Measurements from ENCODE around the gene PLCD3. TPM values are rescaled to one million over a fixed set of nuclear protein-coding genes. Genes with fewer than 3 reads are reported as not detected.
A peak's percentile ranks its signal among the peaks of the same experiment; 100 is the strongest.

Gene PLCD3
- total and polyA plus RNA-seq, 9 of the 15 experiments (the other 6 are each of a cell fraction or from before 2014, with no cell fraction given) = 0.20 to 22.6 (median 7.5) TPM

DNA sequence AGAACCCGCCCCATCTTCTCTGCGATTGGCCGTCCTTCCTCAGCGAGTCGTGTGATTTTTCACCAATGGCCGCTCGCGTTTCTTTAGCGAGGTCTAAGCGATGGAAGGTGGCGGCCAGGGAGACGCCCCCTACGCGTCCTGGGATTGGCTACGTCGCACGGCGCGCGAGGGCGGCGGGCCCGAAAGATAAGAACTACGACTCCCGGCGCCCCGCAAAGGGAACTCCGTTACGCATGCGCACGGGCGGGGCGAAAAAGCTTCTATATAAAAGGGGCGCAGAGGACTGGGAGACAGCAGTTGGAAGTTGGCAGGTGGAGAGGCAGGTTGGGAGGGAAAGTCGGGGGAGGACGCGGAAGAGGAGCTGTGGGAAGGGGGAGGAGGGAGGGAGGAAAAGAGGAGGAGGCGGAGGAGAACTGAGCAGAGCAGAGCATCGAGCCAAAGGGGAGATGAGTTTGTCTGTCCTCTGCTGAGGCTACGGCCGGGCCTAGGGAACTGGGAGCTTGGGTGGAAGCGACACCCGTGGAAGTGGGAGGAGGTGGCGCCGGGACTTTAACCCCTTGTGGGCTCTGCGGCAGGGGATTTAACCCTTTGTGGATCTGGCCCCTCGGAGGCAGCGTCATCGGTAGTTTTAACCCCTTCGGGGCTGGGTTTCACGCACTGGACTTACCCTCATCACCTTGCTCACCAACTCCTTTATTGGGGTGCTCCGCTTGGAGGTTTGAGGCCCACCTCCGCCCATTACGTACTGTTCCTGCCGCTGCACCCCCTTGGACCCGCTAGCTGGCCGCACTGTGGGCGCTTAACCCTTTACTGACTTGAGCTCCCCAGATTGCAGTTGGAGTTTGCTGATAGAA lies 16.1 kb upstream of the PLCD3 start, which contains the start of gene HEXIM1 (continued):
- TF ChIP-seq, protein P1, sequence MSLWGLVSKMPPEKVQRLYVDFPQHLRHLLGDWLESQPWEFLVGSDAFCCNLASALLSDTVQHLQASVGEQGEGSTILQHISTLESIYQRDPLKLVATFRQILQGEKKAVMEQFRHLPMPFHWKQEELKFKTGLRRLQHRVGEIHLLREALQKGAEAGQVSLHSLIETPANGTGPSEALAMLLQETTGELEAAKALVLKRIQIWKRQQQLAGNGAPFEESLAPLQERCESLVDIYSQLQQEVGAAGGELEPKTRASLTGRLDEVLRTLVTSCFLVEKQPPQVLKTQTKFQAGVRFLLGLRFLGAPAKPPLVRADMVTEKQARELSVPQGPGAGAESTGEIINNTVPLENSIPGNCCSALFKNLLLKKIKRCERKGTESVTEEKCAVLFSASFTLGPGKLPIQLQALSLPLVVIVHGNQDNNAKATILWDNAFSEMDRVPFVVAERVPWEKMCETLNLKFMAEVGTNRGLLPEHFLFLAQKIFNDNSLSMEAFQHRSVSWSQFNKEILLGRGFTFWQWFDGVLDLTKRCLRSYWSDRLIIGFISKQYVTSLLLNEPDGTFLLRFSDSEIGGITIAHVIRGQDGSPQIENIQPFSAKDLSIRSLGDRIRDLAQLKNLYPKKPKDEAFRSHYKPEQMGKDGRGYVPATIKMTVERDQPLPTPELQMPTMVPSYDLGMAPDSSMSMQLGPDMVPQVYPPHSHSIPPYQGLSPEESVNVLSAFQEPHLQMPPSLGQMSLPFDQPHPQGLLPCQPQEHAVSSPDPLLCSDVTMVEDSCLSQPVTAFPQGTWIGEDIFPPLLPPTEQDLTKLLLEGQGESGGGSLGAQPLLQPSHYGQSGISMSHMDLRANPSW (CRISPR knock-in tag; IDR thresholded peaks at IDR 0.05) = no peak
- TF ChIP-seq NR1H2 (CRISPR knock-in tag; IDR thresholded peaks at IDR 0.05) (peak; percentile 81; the same call in 1 of the 2 replicates), EZH2 (IDR thresholded peaks at IDR 0.05; ENCODE audit: borderline replicate concordance, low read depth, low read length) (no peak), BRCA1 (IDR thresholded peaks at IDR 0.05) (no peak), BRCA1 (CRISPR knock-in tag; IDR thresholded peaks at IDR 0.05) (no peak), RFX5 (IDR thresholded peaks at IDR 0.05; ENCODE audit: low read depth, low read length) (peak; percentile 54; the same call in 1 of the 2 replicates), HINFP (tag; conservative IDR thresholded peaks at IDR 0.05; ENCODE audit: low read depth) (no peak), KAT7 (CRISPR knock-in tag; IDR thresholded peaks at IDR 0.05; ENCODE audit: borderline replicate concordance) (peak; percentile 17; the same call in 1 of the 2 replicates), ZNF232 (CRISPR knock-in tag; IDR thresholded peaks at IDR 0.05) (no peak), EP300 (IDR thresholded peaks at IDR 0.05; ENCODE audit: low read length) (no peak), POLR2AphosphoS5 (IDR thresholded peaks at IDR 0.05; ENCODE audit: control insufficient read depth, insufficient read depth, low read depth, low read length) (peak; percentile 100), ZNF766 (CRISPR knock-in tag; conservative IDR thresholded peaks at IDR 0.05) (no peak), SREBF2 (CRISPR knock-in tag; IDR thresholded peaks at IDR 0.05) (no peak), MYNN (IDR thresholded peaks at IDR 0.05) (peak; percentile 59), MYNN (CRISPR knock-in tag; IDR thresholded peaks at IDR 0.05) (no peak)
- TF ChIP-seq, protein P2, sequence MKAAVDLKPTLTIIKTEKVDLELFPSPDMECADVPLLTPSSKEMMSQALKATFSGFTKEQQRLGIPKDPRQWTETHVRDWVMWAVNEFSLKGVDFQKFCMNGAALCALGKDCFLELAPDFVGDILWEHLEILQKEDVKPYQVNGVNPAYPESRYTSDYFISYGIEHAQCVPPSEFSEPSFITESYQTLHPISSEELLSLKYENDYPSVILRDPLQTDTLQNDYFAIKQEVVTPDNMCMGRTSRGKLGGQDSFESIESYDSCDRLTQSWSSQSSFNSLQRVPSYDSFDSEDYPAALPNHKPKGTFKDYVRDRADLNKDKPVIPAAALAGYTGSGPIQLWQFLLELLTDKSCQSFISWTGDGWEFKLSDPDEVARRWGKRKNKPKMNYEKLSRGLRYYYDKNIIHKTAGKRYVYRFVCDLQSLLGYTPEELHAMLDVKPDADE (conservative IDR thresholded peaks at IDR 0.05; ENCODE audit: control insufficient read depth, low read depth, low read length) = peak; percentile 88; the same call in 1 of the 2 replicates
- TF ChIP-seq, protein P3, sequence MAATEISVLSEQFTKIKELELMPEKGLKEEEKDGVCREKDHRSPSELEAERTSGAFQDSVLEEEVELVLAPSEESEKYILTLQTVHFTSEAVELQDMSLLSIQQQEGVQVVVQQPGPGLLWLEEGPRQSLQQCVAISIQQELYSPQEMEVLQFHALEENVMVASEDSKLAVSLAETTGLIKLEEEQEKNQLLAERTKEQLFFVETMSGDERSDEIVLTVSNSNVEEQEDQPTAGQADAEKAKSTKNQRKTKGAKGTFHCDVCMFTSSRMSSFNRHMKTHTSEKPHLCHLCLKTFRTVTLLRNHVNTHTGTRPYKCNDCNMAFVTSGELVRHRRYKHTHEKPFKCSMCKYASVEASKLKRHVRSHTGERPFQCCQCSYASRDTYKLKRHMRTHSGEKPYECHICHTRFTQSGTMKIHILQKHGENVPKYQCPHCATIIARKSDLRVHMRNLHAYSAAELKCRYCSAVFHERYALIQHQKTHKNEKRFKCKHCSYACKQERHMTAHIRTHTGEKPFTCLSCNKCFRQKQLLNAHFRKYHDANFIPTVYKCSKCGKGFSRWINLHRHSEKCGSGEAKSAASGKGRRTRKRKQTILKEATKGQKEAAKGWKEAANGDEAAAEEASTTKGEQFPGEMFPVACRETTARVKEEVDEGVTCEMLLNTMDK (IDR thresholded peaks at IDR 0.05; ENCODE audit: borderline replicate concordance, insufficient read depth, low read depth, low read length, poor library complexity, severe bottlenecking) = no peak
- TF ChIP-seq, protein P4, sequence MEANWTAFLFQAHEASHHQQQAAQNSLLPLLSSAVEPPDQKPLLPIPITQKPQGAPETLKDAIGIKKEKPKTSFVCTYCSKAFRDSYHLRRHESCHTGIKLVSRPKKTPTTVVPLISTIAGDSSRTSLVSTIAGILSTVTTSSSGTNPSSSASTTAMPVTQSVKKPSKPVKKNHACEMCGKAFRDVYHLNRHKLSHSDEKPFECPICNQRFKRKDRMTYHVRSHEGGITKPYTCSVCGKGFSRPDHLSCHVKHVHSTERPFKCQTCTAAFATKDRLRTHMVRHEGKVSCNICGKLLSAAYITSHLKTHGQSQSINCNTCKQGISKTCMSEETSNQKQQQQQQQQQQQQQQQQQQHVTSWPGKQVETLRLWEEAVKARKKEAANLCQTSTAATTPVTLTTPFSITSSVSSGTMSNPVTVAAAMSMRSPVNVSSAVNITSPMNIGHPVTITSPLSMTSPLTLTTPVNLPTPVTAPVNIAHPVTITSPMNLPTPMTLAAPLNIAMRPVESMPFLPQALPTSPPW (CRISPR knock-in tag; IDR thresholded peaks at IDR 0.05) = peak; percentile 95

Data from K562 (cell line).